Right atrium auricular region (tissue), 2 donors: ENCODE measurements around the gene TRIO. TPM values are rescaled to one million over a fixed set of nuclear protein-coding genes. Genes with fewer than 3 reads are reported as not detected.

Experiments used
- DNase-seq: peaks from one replicate; pipeline ENCODE4 v3.0.0-alpha.2; 2019; ENCODE audit warnings: low spot score
- H3K27ac ChIP-seq, 2 donors: fragments of 200-600 bp; sonication (generic); 1 replicate in 1 of 2; 2 replicates in 1 of 2; pipeline ENCODE4 v1.5.1; 2016 to 2019
- H3K27me3 ChIP-seq, 2 donors: fragments of 200-600 bp; sonication (generic); one replicate each; pipeline versions ENCODE4 v1.5.1 to v1.6.0; 2017 to 2019
- H3K36me3 ChIP-seq: fragments of 200-600 bp; sonication (generic); one replicate; pipeline ENCODE4 v1.5.1; 2016
- H3K4me1 ChIP-seq, 2 donors: fragments of 200-600 bp; sonication (generic); one replicate each; pipeline versions ENCODE4 v1.5.1 to v1.6.0; 2017 to 2019
- H3K4me3 ChIP-seq, 2 donors: fragments of 200-600 bp; sonication (generic); 1 replicate in 1 of 2; 2 replicates in 1 of 2; pipeline ENCODE4 v1.5.1; 2017 to 2019; ENCODE audit warnings: mild to moderate bottlenecking in 1 of 2, moderate library complexity in 1 of 2
- H3K9me3 ChIP-seq, 2 donors: fragments of 200-600 bp; sonication (generic); one replicate each; pipeline ENCODE4 v1.5.1; 2019
- CTCF ChIP-seq, 2 donors: fragments of 200-600 bp; sonication (generic); IDR thresholded peaks; one replicate each; pipeline ENCODE4 v1.5.1; 2019; ENCODE audit warnings: antibody characterized with exemption in 2 of 2
- total RNA-seq, 2 donors: library from RNA; depleted of rRNA; stranded (reverse); fragments of >200 nt; gene quantifications; one replicate each; pipeline ENCODE4 v1.1.0, GENCODE V29; 2016

TRIO gene
- total RNA-seq, 2 donors from 2014 or later: 51.6 to 67.0 TPM

GRCh38 chr5:14421851-14422250, 278.7 kb downstream of the TRIO start:
- peaks cover 41% of the 10 kb centered on the region for H3K36me3 ChIP-seq

GRCh38 chr5:14424011-14424685, 281.0 kb downstream of the TRIO start:
- TF ChIP-seq CTCF (IDR thresholded peaks at IDR 0.05): no peak
- no peak for DNase-seq
- Histone ChIP-seq H3K4me3 (no peak overlapping the region), H3K27ac (no peak overlapping the region), H3K36me3 (peaks cover 36% of the 10 kb centered on the region), H3K9me3 (no peaks in the 10 kb centered on the region), H3K4me1 (peaks cover 0 to 19% of the 10 kb centered on the region in 2 donors), H3K27me3 (no peaks in the 10 kb centered on the region)

More at GRCh38 chr5:14421851-14422250, 278.7 kb downstream of the TRIO start:
- no peak for TF ChIP-seq CTCF (IDR thresholded peaks at IDR 0.05)
- no peak for DNase-seq
- no peak overlapping the region for H3K27ac ChIP-seq
- H3K27me3 ChIP-seq: no peaks in the 10 kb centered on the region
- no peak overlapping the region for H3K4me3 ChIP-seq
- no peaks in the 10 kb centered on the region for H3K9me3 ChIP-seq
- H3K4me1 ChIP-seq: no peaks in the 10 kb centered on the region

- DNase-seq: no peak
- Histone ChIP-seq H3K9me3 (no peaks in the 10 kb centered on the region), H3K36me3 (peaks cover 25% of the 10 kb centered on the region), H3K4me3 (no peak overlapping the region), H3K4me1 (peaks cover 0 to 25% of the 10 kb centered on the region in 2 donors), H3K27me3 (no peaks in the 10 kb centered on the region), H3K27ac (no peak overlapping the region)
- no peak for TF ChIP-seq CTCF (IDR thresholded peaks at IDR 0.05)
These were observed 282.4 kb downstream of the TRIO start for GRCh38 chr5:14425559-14425958.

- Histone ChIP-seq H3K4me1 (peaks cover 0 to 25% of the 10 kb centered on the region in 2 donors), H3K4me3 (no peak overlapping the region), H3K27ac (no peak overlapping the region), H3K27me3 (no peaks in the 10 kb centered on the region), H3K9me3 (no peaks in the 10 kb centered on the region), H3K36me3 (peaks cover 17% of the 10 kb centered on the region)
- TF ChIP-seq CTCF (IDR thresholded peaks at IDR 0.05): no peak
- no peak for DNase-seq
These were observed 283.4 kb downstream of the TRIO start for GRCh38 chr5:14426521-14426920.

- Histone ChIP-seq H3K36me3 (no peaks in the 10 kb centered on the region), H3K4me3 (no peak overlapping the region), H3K4me1 (peaks cover 0 to 25% of the 10 kb centered on the region in 2 donors), H3K27me3 (no peaks in the 10 kb centered on the region), H3K9me3 (no peaks in the 10 kb centered on the region), H3K27ac (peak overlapping the region; percentile 41 to 63)
- TF ChIP-seq CTCF (IDR thresholded peaks at IDR 0.05): no peak
- DNase-seq: no peak
These were observed 285.4 kb downstream of the TRIO start for GRCh38 chr5:14428302-14429081.
